HG03060 (cell line): Measurements from ENCODE around the gene A3GALT2.

Source experiments
- ATAC-seq: cut with Tn5 transposase; IDR thresholded peaks from one replicate; pipeline ENCODE4 v1.9.1; 2021; ENCODE audit warnings: low read depth, moderate number of reproducible peaks; ENCODE audit not compliant: unreplicated experiment

A3GALT2 gene

DNA sequence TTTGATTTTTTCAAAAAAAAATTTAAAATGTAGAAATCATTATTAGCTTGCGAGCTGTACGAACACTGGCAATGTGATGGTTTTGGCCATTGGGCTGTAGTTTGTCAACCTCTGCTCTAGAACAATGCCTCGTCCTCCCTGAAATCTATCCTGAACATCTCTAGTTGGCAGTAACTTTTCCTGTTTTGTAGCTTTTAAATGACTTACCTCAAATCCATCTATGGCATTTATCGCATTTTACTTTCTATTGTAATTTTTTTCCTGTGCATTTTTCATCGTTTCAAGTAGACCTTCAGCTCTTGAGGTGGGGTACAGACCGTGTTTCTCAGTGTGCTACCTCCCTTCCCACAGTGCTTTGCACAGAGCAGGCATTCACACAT, 30.4 kb upstream of the A3GALT2 start:
- no peak for ATAC-seq

DNA sequence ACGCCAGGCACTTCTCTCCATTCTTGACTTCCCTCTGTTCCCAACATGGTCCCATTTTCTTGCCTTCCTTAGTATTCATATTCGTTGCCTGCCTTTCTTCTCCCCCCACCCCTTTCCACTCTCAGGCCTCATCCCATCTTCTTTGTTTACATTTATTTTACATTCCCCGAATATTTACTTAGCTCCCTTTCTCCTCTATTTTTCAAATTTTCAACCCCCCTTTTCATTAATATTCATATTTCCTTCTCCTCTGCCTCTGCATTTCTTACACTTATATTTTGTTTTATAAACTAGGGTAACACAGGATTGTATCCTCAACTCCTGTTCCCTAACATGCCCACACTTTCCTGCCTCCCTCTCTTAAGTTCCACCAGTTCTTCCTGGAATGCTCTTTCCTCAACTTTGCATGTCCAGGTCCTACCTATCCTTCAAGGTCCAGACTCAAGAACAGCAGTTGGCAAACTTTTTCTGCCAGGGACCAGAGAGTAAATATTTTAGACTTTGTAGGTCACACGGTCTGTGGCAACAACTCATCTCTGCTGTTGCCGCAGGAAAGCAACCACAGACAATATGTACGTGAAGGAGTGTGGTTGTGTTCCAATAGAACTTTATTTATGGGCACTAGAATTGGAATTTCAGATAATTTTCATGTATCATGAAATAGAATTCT, 29.8 kb upstream of the A3GALT2 start:
- no peak for ATAC-seq

- peak; percentile 47 for ATAC-seq
Observed at GRCh38 chr1:33349778-33350610, 29.1 kb upstream of the A3GALT2 start.

GRCh38 chr1:33349081-33349759, 28.3 kb upstream of the A3GALT2 start:
- ATAC-seq = no peak

- ATAC-seq = no peak
Observed at GRCh38 chr1:33348676-33349080, 27.8 kb upstream of the A3GALT2 start.

- no peak for ATAC-seq
Observed at GRCh38 chr1:33348194-33348593, 27.3 kb upstream of the A3GALT2 start.

DNA sequence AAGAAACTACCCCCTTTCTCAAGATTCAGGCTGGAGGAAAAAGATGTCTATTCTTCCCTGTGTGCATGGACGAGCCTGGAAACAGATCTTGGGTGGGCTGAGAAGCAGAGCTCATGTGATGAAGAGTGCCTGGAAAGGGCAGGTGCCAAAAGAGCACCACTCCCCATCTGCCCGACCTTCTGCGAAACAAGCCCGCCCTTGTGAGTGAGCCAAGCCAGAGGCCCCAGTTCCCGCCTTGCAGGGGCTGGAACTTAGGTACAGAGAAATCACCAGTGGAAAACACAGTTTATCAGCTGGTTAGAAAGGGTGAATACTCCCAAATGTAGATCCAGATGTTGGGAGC, 26.7 kb upstream of the A3GALT2 start:
- ATAC-seq = no peak

DNA sequence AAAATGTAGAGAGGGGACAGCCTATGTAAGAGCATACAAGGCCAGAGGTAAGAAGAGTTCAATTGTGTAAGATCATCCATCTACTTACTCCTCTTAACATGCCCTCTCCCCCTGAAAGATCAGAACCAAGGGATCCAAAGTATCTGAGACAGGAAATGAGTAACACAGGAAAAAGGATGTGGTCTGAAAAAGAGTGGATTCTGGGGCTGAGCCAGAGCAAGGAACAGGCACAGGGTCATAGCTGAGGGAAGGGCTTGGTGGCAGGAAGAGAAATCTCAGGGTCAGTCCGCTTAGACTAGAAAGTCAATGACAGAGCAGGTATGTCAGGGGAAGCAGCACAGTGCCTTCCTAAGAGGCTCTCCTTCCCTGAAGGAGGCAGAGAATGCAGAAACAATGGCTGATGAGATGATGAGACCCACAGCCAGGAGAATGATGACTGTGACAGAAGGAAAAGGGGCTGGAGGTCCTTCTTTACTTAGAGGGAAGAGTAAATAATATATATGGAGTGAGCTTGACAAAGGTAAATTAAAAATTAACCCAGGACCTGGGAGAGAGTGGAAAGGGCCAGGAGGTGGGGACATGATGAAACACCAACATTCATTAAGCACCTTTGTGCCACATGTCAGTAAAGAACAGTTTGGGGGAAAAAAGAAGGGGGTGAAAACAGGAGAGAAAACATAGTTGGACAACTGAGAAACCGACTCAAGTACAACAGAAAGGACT, 26.2 kb upstream of the A3GALT2 start:
- ATAC-seq = no peak

DNA sequence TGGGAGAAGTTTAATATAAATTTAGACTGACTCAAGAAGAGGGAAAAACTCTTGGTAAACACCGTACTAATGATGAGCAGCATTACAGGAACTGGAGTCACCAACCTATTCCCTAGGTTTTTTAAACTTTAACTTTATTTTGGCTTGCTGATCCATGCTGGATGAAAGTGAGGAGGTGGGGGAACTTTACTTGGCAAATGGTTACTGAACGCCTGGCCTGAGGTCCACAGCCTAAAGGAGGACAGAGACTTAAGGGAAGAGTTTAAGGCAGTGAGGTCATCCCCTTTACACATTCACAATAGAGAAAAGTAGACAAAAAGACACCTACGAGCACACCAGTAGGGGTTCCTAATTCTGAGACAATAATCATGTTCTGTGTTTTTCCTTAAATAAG, 25.6 kb upstream of the A3GALT2 start:
- no peak for ATAC-seq

- no peak for ATAC-seq
Observed at GRCh38 chr1:33344896-33345560, 24.1 kb upstream of the A3GALT2 start.

- ATAC-seq = no peak
Observed at GRCh38 chr1:33343539-33343938, 22.6 kb upstream of the A3GALT2 start.

GRCh38 chr1:33342041-33342723, 21.3 kb upstream of the A3GALT2 start:
- no peak for ATAC-seq

DNA sequence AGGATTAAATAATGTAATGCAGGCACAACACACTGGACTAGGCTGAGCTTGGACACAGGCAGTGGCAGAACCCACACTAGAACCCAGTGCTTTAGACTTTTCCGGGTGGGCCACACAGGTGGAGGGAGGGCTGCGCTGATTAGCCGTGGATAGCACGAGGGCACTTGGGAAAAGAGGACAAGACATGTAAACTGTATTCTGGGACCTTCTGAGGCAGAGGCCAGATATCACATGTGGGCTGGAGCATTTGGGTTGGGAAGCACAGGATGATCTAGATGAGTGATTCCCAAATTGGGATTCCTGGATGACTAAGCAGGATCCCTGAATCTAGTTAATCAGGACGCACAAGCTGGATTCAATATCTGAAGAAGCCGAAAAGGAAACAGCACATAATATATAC, 20.3 kb upstream of the A3GALT2 start:
- no peak for ATAC-seq

DNA sequence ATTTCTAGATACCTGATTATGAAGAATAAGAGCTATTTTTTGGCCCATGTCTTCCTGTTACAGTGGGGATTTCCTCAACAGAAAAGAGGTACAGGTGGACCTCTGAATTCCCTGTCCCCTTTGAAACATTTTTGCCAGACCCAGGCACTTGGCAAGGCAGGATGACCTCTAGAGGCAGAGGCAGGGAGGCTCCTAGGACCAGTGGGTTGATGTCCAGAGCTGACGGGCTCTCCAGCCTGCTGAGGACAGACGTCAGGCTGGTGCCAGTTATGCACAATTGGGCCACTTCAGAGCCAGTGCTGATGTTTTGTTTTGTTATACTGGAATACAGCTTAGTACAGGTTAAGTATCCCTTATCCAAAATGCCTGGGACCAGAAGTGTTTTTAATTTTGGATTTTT, 18.5 kb upstream of the A3GALT2 start:
- no peak for ATAC-seq

GRCh38 chr1:33338440-33339211, 17.7 kb upstream of the A3GALT2 start:
- no peak for ATAC-seq

DNA sequence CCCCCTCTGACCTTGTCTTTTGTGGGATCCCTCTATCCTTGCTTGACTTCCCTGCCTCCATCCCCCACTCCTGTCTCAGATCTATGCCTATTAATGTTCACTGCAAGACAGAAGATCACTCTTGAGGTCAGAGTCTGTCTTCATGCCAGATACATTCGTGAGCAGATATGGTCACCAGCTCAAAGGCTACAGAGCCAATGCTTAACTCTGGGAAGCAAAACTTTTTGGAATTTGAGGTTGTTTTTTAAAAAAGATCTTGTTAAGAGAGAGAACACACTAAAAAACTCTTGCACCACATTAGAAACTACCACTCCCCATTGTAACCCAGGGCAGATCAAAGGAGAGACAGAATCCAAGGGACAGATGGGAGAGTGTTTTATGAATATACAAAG, 17.1 kb upstream of the A3GALT2 start:
- ATAC-seq = no peak

DNA sequence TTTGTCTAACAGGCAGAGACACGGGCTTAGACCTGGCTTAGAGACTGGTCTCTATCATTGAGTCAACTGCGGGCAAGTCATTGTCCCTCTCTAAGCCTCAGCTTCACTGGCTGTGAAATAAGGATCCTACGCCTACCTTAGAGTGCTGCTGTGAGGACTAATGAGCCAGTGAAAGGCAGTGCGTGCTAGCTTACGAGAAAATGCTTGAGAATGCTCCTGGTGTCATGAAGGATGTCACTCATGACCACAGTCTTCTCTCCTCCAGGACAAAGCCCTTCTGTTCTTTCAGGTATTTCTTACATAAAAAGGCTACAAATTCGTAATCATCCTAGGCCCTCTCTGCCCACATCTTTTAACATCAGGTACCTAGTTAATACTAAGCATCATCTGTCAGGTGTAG, 16.5 kb upstream of the A3GALT2 start:
- no peak for ATAC-seq

DNA sequence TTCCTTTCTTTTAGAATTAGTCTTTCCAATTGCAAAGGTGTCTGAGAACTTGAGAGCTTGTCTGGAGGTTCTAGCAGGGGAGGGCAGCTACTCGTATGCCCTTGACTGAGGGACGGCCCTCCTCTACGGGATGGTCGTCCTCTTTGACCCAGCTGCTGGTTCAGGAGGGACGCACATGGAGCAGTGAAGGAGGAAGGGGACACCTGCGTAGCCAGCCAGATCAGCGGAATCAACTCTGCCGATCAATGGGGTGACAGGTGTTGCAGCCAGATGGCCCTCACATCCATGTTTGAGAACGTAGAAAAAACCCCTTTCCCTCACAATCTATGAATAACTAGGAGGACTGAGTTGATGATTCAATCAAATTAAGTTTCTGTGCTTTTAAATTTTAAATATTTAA, 15.7 kb upstream of the A3GALT2 start:
- no peak for ATAC-seq

- no peak for ATAC-seq
Observed at GRCh38 chr1:33335020-33335419, 14.1 kb upstream of the A3GALT2 start.
